Measurements from ENCODE around the gene NAA38. TPM values are rescaled to one million over a fixed set of nuclear protein-coding genes. Genes with fewer than 3 reads are reported as not detected.

Gene NAA38
- total and polyA plus RNA-seq, 2 experiments from 2014 or later, result 17.1 to 74.8 TPM

DNA sequence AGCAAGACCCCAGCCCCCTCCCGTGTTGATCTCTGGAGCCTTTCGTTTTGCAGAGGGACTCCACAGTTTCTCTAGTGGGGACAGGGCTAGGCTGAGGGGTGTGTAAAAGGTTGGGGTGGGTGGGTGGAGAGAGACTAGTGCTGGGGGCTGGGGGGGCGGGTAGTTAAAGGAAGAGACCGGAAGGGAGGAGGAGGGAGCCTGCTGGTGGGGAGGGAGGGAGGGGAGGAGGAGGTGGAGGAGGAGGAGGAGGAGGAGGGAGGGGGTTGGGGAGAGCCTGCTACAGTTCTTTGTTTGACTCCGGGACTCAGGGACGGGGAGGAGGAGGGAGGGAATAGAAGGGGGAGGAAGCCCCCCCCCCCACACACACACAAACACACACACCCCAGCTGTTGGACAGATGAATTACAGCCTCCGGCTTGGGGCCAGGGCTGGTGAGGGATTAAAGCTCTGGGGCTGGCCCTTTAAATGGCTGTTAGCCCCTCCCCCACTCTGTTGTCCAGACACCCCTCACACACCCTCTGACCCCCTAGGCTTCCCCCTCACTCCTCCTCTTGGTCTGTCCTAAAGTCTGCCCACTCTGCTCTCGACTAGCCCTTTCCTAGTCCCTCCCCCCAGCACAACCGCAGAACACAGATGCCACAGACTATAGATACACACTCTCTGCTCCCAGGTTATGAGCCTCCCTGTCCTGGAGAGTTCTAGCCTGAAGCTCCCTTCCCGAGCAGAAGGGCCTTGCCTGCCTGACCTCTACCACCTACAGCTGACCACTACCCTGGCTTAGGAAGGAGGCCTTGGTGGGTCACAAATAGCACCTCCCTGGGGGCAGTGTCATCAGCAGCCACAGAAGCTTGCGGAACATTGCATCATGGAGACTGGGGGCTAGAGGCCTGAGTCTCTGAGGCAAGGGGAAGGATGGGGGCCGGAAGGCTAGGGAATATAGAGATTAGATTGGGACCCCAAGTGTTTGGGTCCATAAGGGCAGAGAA is 19.0 kb downstream of the NAA38 start:
- Histone ChIP-seq H3K27me3 (ENCODE audit: insufficient read depth) (peaks cover 74% of the 10 kb centered on the region), H3K4me1 (ENCODE audit: insufficient read depth) (peaks cover 25% of the 10 kb centered on the region), H3K27ac (ENCODE audit: low read depth) (no peak overlapping the region), H3K4me2 (peak overlapping the region; percentile 78), H3K36me3 (ENCODE audit: insufficient read depth) (peaks cover 6% of the 10 kb centered on the region; the same call in 1 of the 2 replicates), H3F3A (replicated peaks; ENCODE audit: low read depth) (peaks cover 30% of the 10 kb centered on the region), H2AFZ (no peak overlapping the region), H3K79me2 (replicated peaks; ENCODE audit: insufficient read depth) (no peaks in the 10 kb centered on the region), H3K9me2 (ENCODE audit: insufficient read depth) (no peaks in the 10 kb centered on the region), H4K20me1 (replicated peaks; ENCODE audit: insufficient read depth) (peaks cover 13% of the 10 kb centered on the region), H3K4me3 (peak overlapping the region; percentile 48)
- Mint-ChIP-seq H3K4me1 (peaks cover 40% of the 10 kb centered on the region), H3K36me3 (ENCODE audit: low read depth) (peaks cover 2% of the 10 kb centered on the region; the same call in 1 of the 3 replicates), H3K27ac (no peak overlapping the region), H3K4me3 (peak overlapping the region; percentile 91), H3K9me3 (no peaks in the 10 kb centered on the region; the same call in 1 of the 3 replicates), H3K27me3 (ENCODE audit: insufficient read depth, low read depth, poor library complexity) (peaks cover 70% of the 10 kb centered on the region)
- TF ChIP-seq, protein P1, sequence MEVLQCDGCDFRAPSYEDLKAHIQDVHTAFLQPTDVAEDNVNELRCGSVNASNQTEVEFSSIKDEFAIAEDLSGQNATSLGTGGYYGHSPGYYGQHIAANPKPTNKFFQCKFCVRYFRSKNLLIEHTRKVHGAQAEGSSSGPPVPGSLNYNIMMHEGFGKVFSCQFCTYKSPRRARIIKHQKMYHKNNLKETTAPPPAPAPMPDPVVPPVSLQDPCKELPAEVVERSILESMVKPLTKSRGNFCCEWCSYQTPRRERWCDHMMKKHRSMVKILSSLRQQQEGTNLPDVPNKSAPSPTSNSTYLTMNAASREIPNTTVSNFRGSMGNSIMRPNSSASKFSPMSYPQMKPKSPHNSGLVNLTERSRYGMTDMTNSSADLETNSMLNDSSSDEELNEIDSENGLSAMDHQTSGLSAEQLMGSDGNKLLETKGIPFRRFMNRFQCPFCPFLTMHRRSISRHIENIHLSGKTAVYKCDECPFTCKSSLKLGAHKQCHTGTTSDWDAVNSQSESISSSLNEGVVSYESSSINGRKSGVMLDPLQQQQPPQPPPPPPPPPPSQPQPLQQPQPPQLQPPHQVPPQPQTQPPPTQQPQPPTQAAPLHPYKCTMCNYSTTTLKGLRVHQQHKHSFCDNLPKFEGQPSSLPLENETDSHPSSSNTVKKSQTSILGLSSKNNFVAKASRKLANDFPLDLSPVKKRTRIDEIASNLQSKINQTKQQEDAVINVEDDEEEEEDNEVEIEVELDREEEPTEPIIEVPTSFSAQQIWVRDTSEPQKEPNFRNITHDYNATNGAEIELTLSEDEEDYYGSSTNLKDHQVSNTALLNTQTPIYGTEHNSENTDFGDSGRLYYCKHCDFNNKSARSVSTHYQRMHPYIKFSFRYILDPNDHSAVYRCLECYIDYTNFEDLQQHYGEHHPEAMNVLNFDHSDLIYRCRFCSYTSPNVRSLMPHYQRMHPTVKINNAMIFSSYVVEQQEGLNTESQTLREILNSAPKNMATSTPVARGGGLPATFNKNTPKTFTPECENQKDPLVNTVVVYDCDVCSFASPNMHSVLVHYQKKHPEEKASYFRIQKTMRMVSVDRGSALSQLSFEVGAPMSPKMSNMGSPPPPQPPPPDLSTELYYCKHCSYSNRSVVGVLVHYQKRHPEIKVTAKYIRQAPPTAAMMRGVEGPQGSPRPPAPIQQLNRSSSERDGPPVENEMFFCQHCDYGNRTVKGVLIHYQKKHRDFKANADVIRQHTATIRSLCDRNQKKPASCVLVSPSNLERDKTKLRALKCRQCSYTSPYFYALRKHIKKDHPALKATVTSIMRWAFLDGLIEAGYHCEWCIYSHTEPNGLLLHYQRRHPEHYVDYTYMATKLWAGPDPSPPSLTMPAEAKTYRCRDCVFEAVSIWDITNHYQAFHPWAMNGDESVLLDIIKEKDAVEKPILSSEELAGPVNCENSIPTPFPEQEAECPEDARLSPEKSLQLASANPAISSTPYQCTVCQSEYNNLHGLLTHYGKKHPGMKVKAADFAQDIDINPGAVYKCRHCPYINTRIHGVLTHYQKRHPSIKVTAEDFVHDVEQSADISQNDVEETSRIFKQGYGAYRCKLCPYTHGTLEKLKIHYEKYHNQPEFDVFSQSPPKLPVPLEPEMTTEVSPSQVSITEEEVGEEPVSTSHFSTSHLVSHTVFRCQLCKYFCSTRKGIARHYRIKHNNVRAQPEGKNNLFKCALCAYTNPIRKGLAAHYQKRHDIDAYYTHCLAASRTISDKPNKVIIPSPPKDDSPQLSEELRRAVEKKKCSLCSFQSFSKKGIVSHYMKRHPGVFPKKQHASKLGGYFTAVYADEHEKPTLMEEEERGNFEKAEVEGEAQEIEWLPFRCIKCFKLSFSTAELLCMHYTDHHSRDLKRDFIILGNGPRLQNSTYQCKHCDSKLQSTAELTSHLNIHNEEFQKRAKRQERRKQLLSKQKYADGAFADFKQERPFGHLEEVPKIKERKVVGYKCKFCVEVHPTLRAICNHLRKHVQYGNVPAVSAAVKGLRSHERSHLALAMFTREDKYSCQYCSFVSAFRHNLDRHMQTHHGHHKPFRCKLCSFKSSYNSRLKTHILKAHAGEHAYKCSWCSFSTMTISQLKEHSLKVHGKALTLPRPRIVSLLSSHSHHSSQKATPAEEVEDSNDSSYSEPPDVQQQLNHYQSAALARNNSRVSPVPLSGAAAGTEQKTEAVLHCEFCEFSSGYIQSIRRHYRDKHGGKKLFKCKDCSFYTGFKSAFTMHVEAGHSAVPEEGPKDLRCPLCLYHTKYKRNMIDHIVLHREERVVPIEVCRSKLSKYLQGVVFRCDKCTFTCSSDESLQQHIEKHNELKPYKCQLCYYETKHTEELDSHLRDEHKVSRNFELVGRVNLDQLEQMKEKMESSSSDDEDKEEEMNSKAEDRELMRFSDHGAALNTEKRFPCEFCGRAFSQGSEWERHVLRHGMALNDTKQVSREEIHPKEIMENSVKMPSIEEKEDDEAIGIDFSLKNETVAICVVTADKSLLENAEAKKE (CRISPR knock-in tag; IDR thresholded peaks at IDR 0.05), result no peak
- TF ChIP-seq EZH2 (IDR thresholded peaks at IDR 0.05; ENCODE audit: low read depth, unreplicated experiment), result peak; percentile 41
- no peak for TF ChIP-seq CREB1 (CRISPR knock-in tag; IDR thresholded peaks at IDR 0.05; ENCODE audit: low read depth)
- peak; percentile 78 for DNase-seq (ENCODE audit: low spot score)
- ATAC-seq, result no peak
